K562 (cell line): ENCODE measurements around the gene FAM43B. TPM values are rescaled to one million over a fixed set of nuclear protein-coding genes. Genes with fewer than 3 reads are reported as not detected.

Experiments used
- C11orf30 ChIP-seq: fragments of 450-650 bp; IDR thresholded peaks from 2 replicates; pipeline ENCODE4 v1.6.1; 2016; ENCODE audit warnings: low read depth, mild to moderate bottlenecking
- CAMTA2 ChIP-seq: fragments of 250-450 bp; sonication (Bioruptor Pico); conservative IDR thresholded peaks from 2 replicates; pipeline ENCODE4 v1.5.1; 2022
- CREBBP ChIP-seq: IDR thresholded peaks from one replicate; pipeline ENCODE4 v1.6.1; 2012; ENCODE audit warnings: low read depth, mild to moderate bottlenecking, control low read depth, inconsistent platforms, low read length
- ESRRB ChIP-seq: fragments of 250-450 bp; sonication (Bioruptor Pico); IDR thresholded peaks from 2 replicates; pipeline ENCODE4 v1.5.0; 2020; ENCODE audit warnings: mild to moderate bottlenecking, moderate library complexity, borderline replicate concordance
- ETV6 ChIP-seq, 3 experiments: fragments of 150-350 bp in 1 of 3; sonication (generic) in 1 of 3; formaldehyde crosslinking in 1 of 3; IDR thresholded peaks; 2 replicates each; pipeline versions ENCODE4 v1.6.1 to v1.8.0; 2014 to 2022; ENCODE audit warnings: borderline replicate concordance in 2 of 3, low read depth in 2 of 3, antibody characterized with exemption in 1 of 3, low read length in 1 of 3, mild to moderate bottlenecking in 1 of 3, missing genetic modification reagents in 1 of 3
- FOXK2 ChIP-seq, 2 experiments: fragments of 450-650 bp; IDR thresholded peaks in 1 of 2; conservative IDR thresholded peaks in 1 of 2; 2 replicates each; pipeline ENCODE4 v1.6.1; 2016; ENCODE audit warnings: low read depth in 2 of 2, mild to moderate bottlenecking in 1 of 2
- GABPA ChIP-seq: fragments of 200-800 bp; sonication (Bioruptor generic); conservative IDR thresholded peaks from 2 replicates; pipeline ENCODE4 v1.6.1; 2016; ENCODE audit warnings: low read depth, missing genetic modification characterization, missing compliant biosample characterization
- HDAC2 ChIP-seq: fragments of 450-650 bp; IDR thresholded peaks from 2 replicates; pipeline ENCODE4 v1.6.1; 2016; ENCODE audit warnings: mild to moderate bottlenecking
- PHF20 ChIP-seq: fragments of 450-650 bp; IDR thresholded peaks from 2 replicates; pipeline ENCODE4 v1.6.1; 2018; ENCODE audit not compliant: partially characterized antibody
- POLR2A ChIP-seq: fragments of 450-650 bp; conservative IDR thresholded peaks from 2 replicates; pipeline ENCODE4 v1.6.1; 2016
- POLR2H ChIP-seq: IDR thresholded peaks from 2 replicates; pipeline ENCODE4 v1.6.1; 2016; ENCODE audit warnings: missing genetic modification characterization, low read depth, mild to moderate bottlenecking, control low read depth, missing compliant biosample characterization, moderate library complexity
- RFX7 ChIP-seq: fragments of 250-450 bp; sonication (Bioruptor Pico); IDR thresholded peaks from 2 replicates; pipeline ENCODE4 v1.5.1; 2021; ENCODE audit warnings: mild to moderate bottlenecking
- TAF1 ChIP-seq: IDR thresholded peaks from 2 replicates; pipeline ENCODE4 v1.6.1; 2011; ENCODE audit warnings: mild to moderate bottlenecking, low read length, moderate library complexity; ENCODE audit not compliant: insufficient read depth, control insufficient read depth, severe bottlenecking; ENCODE audit errors: extremely low read depth
- YBX1 ChIP-seq: fragments of 450-650 bp; IDR thresholded peaks from 2 replicates; pipeline ENCODE4 v1.7.1; 2016; ENCODE audit warnings: mild to moderate bottlenecking
- ZKSCAN3 ChIP-seq: fragments of 250-450 bp; sonication (Bioruptor Pico); IDR thresholded peaks from 2 replicates; pipeline ENCODE4 v1.4.0; 2020
- ZNF253 ChIP-seq: fragments of 250-450 bp; sonication (Bioruptor Pico); conservative IDR thresholded peaks from 2 replicates; pipeline ENCODE4 v1.6.1; 2021; ENCODE audit warnings: mild to moderate bottlenecking
- ZNF707 ChIP-seq: fragments of 250-450 bp; sonication (Bioruptor Pico); conservative IDR thresholded peaks from 2 replicates; pipeline ENCODE4 v1.8.0; 2022; ENCODE audit warnings: inconsistent platforms, mild to moderate bottlenecking, moderate library complexity
- ZNF76 ChIP-seq: fragments of 250-450 bp; sonication (Bioruptor Pico); IDR thresholded peaks from 2 replicates; pipeline ENCODE4 v1.4.0; 2020; ENCODE audit warnings: mild to moderate bottlenecking, moderate library complexity, borderline replicate concordance
- polyA plus RNA-seq, 8 experiments: library from polyadenylated mRNA; depleted of rRNA in 4 of 8; stranded (reverse) in 5 of 8; unstranded in 3 of 8; fragments of >200 nt; fragmentation: Nextera tagmentation in 2 of 8; fragmentation: Illumina TruSeq in 1 of 8; extraction: Ambion mirVana in 2 of 8; extraction: Trizol in 1 of 8; gene quantifications; 2 replicates each; pipeline versions ENCODE4 v1.2.1 to v1.2.3, GENCODE V29; 2011 to 2014; ENCODE audit warnings: inconsistent platforms in 1 of 8, missing spikeins in 1 of 8
- total RNA-seq, 7 experiments: library from RNA; depleted of rRNA in 6 of 7; stranded (reverse); fragments of >200 nt in 6 of 7; fragmentation: Illumina TruSeq in 2 of 7; extraction: Trizol in 2 of 7; gene quantifications; 2 replicates each; pipeline versions ENCODE4 v1.2.1 to v1.2.3, GENCODE V29; 2011 to 2021; ENCODE audit warnings: low replicate concordance in 1 of 7
- TF ChIP-seq, protein P1 (sequence below): fragments of 250-450 bp; sonication (Bioruptor Pico); IDR thresholded peaks from 2 replicates; pipeline ENCODE4 v1.4.0; 2020; ENCODE audit warnings: mild to moderate bottlenecking, moderate library complexity, borderline replicate concordance
- TF ChIP-seq, protein P2 (sequence below): sonication (generic); IDR thresholded peaks from 2 replicates; pipeline ENCODE4 v1.6.1; 2016
- TF ChIP-seq, protein P3 (sequence below): sonication (generic); formaldehyde crosslinking; IDR thresholded peaks from 2 replicates; pipeline ENCODE4 v1.8.0; 2023; ENCODE audit warnings: mild to moderate bottlenecking, missing genetic modification reagents
- TF ChIP-seq, protein P4 (sequence below), 2 experiments: fragments of 450-650 bp; IDR thresholded peaks; 2 replicates each; pipeline ENCODE4 v1.6.1; 2016

FAM43B gene
- total and polyA plus RNA-seq, 9 of the 15 experiments (the other 6 are each of a cell fraction or from before 2014, with no cell fraction given), result not detected

DNA sequence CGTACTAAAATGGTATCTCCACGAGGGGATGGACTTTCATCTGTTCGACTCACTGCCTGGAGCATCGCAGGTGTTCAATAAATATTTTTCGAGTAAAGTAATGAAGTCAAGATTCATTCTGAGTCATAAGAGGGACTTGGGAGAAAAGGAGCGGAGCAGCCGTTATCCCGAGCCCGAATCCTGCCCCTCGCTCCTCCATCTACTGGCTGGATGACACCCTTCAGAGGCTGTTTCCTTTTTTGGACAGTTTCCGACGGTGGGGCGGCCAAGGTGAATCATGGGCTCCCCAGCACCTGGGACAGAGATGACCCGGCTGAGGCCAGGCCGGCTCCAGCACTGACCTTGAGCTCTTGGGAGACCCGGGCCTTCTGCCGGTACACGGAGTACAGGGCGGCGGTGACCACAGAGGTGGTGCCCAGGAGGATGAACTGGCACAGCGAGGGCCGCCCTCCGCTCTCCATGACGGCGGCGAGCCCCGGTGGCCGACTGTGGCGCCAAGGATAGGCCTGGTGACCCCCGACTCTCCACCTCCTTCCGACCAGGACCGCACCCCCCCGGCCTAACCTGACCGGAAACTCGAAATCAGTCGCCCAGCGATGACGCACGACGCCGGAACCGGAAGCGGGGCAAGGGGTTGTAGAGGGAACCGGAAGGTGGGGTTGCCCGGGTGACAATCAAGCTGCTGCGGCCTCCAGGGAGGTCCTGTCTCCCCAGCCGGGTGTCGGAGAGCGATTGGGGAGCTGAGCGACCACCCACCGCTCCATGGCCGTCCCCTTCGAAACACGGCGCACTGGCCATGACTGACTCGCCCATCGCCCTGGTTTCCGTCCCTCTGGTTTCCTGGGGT, 44.6 kb upstream of the FAM43B start, which contains the start of gene MUL1 (continued):
- no peak for TF ChIP-seq ZNF253 (CRISPR knock-in tag)
- no peak for TF ChIP-seq CREBBP
- peak; percentile 100 for TF ChIP-seq GABPA (tag)
- no peak; the same call in 1 of the 2 replicates for TF ChIP-seq ZNF76 (CRISPR knock-in tag)
- peak; percentile 58 for TF ChIP-seq TAF1
- TF ChIP-seq HDAC2, result no peak; the same call in 1 of the 2 replicates
- peak; percentile 99 for TF ChIP-seq C11orf30
- TF ChIP-seq, protein P1, sequence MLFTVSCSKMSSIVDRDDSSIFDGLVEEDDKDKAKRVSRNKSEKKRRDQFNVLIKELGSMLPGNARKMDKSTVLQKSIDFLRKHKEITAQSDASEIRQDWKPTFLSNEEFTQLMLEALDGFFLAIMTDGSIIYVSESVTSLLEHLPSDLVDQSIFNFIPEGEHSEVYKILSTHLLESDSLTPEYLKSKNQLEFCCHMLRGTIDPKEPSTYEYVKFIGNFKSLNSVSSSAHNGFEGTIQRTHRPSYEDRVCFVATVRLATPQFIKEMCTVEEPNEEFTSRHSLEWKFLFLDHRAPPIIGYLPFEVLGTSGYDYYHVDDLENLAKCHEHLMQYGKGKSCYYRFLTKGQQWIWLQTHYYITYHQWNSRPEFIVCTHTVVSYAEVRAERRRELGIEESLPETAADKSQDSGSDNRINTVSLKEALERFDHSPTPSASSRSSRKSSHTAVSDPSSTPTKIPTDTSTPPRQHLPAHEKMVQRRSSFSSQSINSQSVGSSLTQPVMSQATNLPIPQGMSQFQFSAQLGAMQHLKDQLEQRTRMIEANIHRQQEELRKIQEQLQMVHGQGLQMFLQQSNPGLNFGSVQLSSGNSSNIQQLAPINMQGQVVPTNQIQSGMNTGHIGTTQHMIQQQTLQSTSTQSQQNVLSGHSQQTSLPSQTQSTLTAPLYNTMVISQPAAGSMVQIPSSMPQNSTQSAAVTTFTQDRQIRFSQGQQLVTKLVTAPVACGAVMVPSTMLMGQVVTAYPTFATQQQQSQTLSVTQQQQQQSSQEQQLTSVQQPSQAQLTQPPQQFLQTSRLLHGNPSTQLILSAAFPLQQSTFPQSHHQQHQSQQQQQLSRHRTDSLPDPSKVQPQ, result no peak
- no peak for TF ChIP-seq ESRRB (CRISPR knock-in tag)
- TF ChIP-seq ETV6 (IDR thresholded peaks at IDR 0.05; ENCODE audit: borderline replicate concordance in 1 of 2, low read depth in 2 of 2, low read length in 1 of 2), result no peak; a peak in 1 of 4 replicates
- TF ChIP-seq ETV6 (CRISPR knock-in tag; IDR thresholded peaks at IDR 0.05; ENCODE audit: borderline replicate concordance), result no peak
- no peak for TF ChIP-seq CAMTA2 (CRISPR knock-in tag)
- TF ChIP-seq, protein P2, sequence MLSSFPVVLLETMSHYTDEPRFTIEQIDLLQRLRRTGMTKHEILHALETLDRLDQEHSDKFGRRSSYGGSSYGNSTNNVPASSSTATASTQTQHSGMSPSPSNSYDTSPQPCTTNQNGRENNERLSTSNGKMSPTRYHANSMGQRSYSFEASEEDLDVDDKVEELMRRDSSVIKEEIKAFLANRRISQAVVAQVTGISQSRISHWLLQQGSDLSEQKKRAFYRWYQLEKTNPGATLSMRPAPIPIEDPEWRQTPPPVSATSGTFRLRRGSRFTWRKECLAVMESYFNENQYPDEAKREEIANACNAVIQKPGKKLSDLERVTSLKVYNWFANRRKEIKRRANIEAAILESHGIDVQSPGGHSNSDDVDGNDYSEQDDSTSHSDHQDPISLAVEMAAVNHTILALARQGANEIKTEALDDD, result no peak
- no peak for TF ChIP-seq ZKSCAN3 (CRISPR knock-in tag)
- TF ChIP-seq, protein P3, sequence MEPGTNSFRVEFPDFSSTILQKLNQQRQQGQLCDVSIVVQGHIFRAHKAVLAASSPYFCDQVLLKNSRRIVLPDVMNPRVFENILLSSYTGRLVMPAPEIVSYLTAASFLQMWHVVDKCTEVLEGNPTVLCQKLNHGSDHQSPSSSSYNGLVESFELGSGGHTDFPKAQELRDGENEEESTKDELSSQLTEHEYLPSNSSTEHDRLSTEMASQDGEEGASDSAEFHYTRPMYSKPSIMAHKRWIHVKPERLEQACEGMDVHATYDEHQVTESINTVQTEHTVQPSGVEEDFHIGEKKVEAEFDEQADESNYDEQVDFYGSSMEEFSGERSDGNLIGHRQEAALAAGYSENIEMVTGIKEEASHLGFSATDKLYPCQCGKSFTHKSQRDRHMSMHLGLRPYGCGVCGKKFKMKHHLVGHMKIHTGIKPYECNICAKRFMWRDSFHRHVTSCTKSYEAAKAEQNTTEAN (CRISPR knock-in tag), result 0 out of 2 replicates have a peak, but pooled peaks have one; percentile 55
- TF ChIP-seq, protein P4, sequence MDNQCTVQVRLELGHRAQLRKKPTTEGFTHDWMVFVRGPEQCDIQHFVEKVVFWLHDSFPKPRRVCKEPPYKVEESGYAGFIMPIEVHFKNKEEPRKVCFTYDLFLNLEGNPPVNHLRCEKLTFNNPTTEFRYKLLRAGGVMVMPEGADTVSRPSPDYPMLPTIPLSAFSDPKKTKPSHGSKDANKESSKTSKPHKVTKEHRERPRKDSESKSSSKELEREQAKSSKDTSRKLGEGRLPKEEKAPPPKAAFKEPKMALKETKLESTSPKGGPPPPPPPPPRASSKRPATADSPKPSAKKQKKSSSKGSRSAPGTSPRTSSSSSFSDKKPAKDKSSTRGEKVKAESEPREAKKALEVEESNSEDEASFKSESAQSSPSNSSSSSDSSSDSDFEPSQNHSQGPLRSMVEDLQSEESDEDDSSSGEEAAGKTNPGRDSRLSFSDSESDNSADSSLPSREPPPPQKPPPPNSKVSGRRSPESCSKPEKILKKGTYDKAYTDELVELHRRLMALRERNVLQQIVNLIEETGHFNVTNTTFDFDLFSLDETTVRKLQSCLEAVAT (IDR thresholded peaks at IDR 0.05), result no peak; a peak in 1 of 4 replicates
- no peak for TF ChIP-seq YBX1
- no peak for TF ChIP-seq RFX7 (CRISPR knock-in tag)
- TF ChIP-seq PHF20, result peak; percentile 100
- TF ChIP-seq FOXK2 (conservative IDR thresholded peaks at IDR 0.05 in 1 of 2, IDR thresholded peaks at IDR 0.05 in 1 of 2; ENCODE audit: low read depth in 2 of 2), result peak in 1 of 2 experiments; percentile 75; a peak in 2 of 4 replicates
- no peak for TF ChIP-seq ZNF707 (CRISPR knock-in tag)
- peak; percentile 52; the same call in 1 of the 2 replicates for TF ChIP-seq POLR2H (tag)
- peak; percentile 89 for TF ChIP-seq POLR2A
